HUES6 (cell line): ENCODE measurements around the gene RAPGEF4.

Source experiments
- H3K27ac ChIP-seq: 2 replicates; pipeline ENCODE4 v1.7.0; 2013; ENCODE audit warnings: low read depth, mild to moderate bottlenecking, low read length, inconsistent platforms
- H3K27me3 ChIP-seq: 2 replicates; pipeline ENCODE4 v1.6.1; 2013; ENCODE audit warnings: low read length; ENCODE audit not compliant: control insufficient read depth, insufficient read depth
- H3K36me3 ChIP-seq: 2 replicates; pipeline ENCODE4 v1.6.1; 2013; ENCODE audit warnings: low read length; ENCODE audit not compliant: control insufficient read depth, insufficient read depth
- H3K4me1 ChIP-seq: 2 replicates; pipeline ENCODE4 v1.6.1; 2013; ENCODE audit warnings: low read length; ENCODE audit not compliant: control insufficient read depth, insufficient read depth
- H3K4me3 ChIP-seq: 2 replicates; pipeline ENCODE4 v1.5.1; 2013; ENCODE audit warnings: low read depth, low read length
- H3K9ac ChIP-seq: one replicate; pipeline ENCODE4 v1.6.1; 2013; ENCODE audit warnings: mild to moderate bottlenecking, low read length
- H3K9me3 ChIP-seq: 2 replicates; pipeline ENCODE4 v1.6.1; 2013; ENCODE audit warnings: low read depth, low read length; ENCODE audit not compliant: control insufficient read depth, insufficient read depth

Gene RAPGEF4

DNA sequence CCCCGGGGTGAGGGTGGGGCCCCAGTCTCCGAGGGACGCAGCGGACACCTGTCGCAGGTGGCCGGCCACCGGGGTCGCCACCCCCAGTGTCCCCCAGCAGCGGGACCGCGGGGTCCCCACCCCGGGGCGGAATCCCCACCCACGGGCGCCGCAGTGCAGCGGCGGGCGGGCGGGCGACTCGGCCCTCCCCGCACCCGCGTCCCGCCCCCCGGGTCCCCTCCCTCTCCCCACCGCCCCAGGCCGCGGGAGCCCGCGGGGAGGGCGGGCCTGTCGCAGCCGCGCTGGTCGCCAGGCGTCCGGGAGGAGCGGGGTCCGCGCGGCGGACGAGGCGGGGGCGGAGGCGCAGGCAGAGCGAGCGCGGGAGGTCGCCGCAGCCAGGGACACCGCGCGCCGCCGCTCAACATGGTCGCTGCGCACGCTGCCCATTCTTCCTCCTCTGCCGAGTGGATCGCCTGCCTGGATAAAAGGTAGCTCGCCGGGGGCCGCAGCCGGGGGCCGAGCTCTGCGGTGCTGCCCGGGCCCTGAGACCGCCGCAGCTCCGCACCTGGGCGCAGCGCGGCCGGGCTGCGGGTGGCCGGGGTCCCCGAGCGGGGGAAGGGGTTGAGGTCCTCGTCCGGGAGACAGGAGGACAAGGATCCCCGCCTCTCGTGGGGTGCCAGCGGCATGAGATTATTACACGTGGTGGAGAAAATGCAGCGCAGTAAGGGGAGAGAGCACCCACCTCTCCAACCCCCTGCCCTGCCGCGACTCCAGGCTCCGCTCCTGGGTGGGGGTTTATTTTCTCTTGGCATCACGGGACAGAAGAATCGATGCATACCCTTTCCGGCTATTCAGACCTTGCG, at the start of gene RAPGEF4:
RAPGEF4 (plus strand) TSS at position 264 of the 842 bp plus-strand sequence; CDS start at position 403, 139 bp downstream.
- Histone ChIP-seq H3K4me3 (peak within 1 kb of the TSS; percentile 70), H3K27me3 (peaks cover 46% of the 10 kb centered on the region), H3K27ac (no peak within 1 kb of the TSS), H3K9me3 (no peaks in the 10 kb centered on the region), H3K4me1 (0 out of 2 replicates have a peak, but pooled peaks cover 7% of the 10 kb centered on the region), H3K9ac (peak within 1 kb of the TSS; percentile 42), H3K36me3 (no peaks in the 10 kb centered on the region)

- Histone ChIP-seq H3K36me3 (no peaks in the 10 kb centered on the region), H3K27me3 (no peaks in the 10 kb centered on the region), H3K27ac (no peak overlapping the region), H3K4me3 (no peak overlapping the region), H3K9me3 (peaks cover 10% of the 10 kb centered on the region; the same call in 1 of the 2 replicates), H3K9ac (no peak overlapping the region), H3K4me1 (no peaks in the 10 kb centered on the region)
Observed at GRCh38 chr2:172693037-172693436, 42.6 kb upstream of the RAPGEF4 start.

GRCh38 chr2:172693529-172694455, 41.9 kb upstream of the RAPGEF4 start:
- Histone ChIP-seq H3K4me3 (no peak overlapping the region), H3K4me1 (no peaks in the 10 kb centered on the region; the same call in 1 of the 2 replicates), H3K9me3 (0 out of 2 replicates have a peak, but pooled peaks cover 3% of the 10 kb centered on the region), H3K9ac (no peak overlapping the region), H3K27ac (no peak overlapping the region), H3K27me3 (no peaks in the 10 kb centered on the region), H3K36me3 (no peaks in the 10 kb centered on the region)

GRCh38 chr2:172697296-172697695, 38.3 kb upstream of the RAPGEF4 start:
- no peaks in the 10 kb centered on the region for H3K36me3 ChIP-seq
- no peak overlapping the region for H3K9ac ChIP-seq
- H3K4me1 ChIP-seq: no peaks in the 10 kb centered on the region; the same call in 1 of the 2 replicates
- no peak overlapping the region for H3K4me3 ChIP-seq
- H3K27ac ChIP-seq: no peak overlapping the region
- H3K27me3 ChIP-seq: no peaks in the 10 kb centered on the region
- peaks cover 14% of the 10 kb centered on the region for H3K9me3 ChIP-seq

DNA sequence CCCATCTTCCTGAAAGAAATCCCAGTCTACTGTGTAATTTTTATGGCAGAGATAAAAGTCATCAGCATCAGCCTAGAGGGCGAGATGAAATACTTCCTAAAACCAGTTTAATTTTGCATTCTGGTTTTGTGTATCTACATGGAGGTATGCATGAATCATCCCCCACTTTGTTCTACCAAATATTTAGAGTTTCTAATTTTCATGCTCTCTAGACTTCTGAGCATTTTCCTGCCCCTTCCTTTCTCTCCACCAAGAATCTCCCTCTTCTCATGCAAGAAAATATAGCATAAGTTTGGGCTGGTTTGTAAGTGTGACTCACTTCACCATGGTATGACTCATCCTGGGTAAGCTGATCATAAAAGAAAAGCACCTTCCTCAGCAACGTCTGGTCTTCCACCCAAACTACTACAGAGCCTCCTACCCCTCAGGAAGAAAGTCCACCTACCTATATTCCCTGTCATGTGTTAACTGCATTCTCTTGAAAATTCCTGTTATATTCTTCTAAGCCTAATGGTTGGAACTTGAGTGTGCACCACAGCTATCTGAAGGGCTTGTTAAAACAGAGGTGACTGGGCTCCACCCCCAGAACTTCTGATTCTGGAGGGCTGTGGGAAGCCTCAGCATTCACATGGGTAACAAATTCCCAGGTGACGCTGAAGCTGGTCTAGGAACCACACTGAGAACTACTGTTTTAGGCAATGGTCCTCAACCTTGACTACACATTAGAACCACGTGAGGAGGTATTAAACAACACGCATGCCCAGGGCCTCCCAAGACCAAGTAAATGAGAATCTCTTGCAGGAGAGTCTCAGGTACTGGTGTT, 37.4 kb upstream of the RAPGEF4 start:
- H3K9me3 ChIP-seq: peaks cover 14% of the 10 kb centered on the region
- no peak overlapping the region for H3K27ac ChIP-seq
- H3K9ac ChIP-seq: no peak overlapping the region
- no peaks in the 10 kb centered on the region for H3K36me3 ChIP-seq
- H3K27me3 ChIP-seq: no peaks in the 10 kb centered on the region
- H3K4me3 ChIP-seq: no peak overlapping the region
- no peaks in the 10 kb centered on the region; the same call in 1 of the 2 replicates for H3K4me1 ChIP-seq

DNA sequence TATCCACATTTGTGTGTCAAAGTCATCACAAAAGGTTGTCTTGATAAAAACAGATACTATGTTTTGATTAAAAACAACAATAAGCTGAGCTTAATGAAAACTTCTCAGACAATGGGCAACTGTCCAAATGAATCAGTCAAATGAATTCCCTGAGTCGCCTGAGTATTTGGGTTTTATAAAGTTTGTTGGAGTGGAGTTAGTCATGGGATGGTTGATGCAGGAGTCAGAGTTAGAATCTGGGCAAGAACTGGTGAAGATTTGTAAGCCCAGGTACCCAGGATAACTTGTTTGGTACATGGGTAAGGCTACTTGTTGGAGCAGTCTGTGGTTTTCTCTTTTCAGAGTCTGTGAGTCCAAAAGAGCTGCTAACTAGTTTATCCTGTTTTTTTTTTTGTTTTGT, 34.4 kb upstream of the RAPGEF4 start:
- Histone ChIP-seq H3K4me1 (no peaks in the 10 kb centered on the region; the same call in 1 of the 2 replicates), H3K27ac (no peak overlapping the region), H3K4me3 (no peak overlapping the region), H3K36me3 (no peaks in the 10 kb centered on the region), H3K27me3 (no peaks in the 10 kb centered on the region), H3K9ac (no peak overlapping the region), H3K9me3 (peaks cover 11% of the 10 kb centered on the region)

GRCh38 chr2:172702451-172702850, 33.2 kb upstream of the RAPGEF4 start:
- no peak overlapping the region for H3K27ac ChIP-seq
- H3K9me3 ChIP-seq: peaks cover 11% of the 10 kb centered on the region
- H3K27me3 ChIP-seq: no peaks in the 10 kb centered on the region
- H3K36me3 ChIP-seq: no peaks in the 10 kb centered on the region
- no peak overlapping the region for H3K9ac ChIP-seq
- no peaks in the 10 kb centered on the region; the same call in 1 of the 2 replicates for H3K4me1 ChIP-seq
- H3K4me3 ChIP-seq: no peak overlapping the region

GRCh38 chr2:172704072-172704936, 31.3 kb upstream of the RAPGEF4 start:
- no peaks in the 10 kb centered on the region for H3K4me1 ChIP-seq
- no peaks in the 10 kb centered on the region for H3K36me3 ChIP-seq
- peaks cover 11% of the 10 kb centered on the region for H3K9me3 ChIP-seq
- no peak overlapping the region for H3K27ac ChIP-seq
- H3K27me3 ChIP-seq: no peaks in the 10 kb centered on the region
- no peak overlapping the region for H3K9ac ChIP-seq
- H3K4me3 ChIP-seq: no peak overlapping the region

DNA sequence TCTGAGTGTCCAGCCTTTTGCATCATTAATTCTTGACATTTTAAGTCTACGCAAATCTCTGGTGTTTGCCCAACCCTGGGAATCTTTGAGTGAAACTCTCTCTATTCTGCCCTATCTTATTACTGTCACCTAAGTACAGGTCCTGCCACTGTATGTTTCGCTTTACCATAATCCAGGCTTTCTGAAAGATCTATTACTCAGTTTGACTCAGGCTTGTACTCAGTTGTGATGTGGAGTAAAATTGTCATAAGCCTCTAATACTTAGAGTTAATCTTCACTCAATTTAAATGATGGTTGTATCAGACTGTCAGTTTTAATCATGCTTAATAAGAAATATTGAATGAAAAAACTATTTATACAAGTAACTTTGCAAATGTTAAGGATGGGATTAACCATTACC, 30.3 kb upstream of the RAPGEF4 start:
- H3K36me3 ChIP-seq: no peaks in the 10 kb centered on the region
- H3K9me3 ChIP-seq: peaks cover 10% of the 10 kb centered on the region

GRCh38 chr2:172708247-172708646, 27.4 kb upstream of the RAPGEF4 start:
- Histone ChIP-seq H3K4me1 (no peaks in the 10 kb centered on the region), H3K9ac (no peak overlapping the region), H3K4me3 (no peak overlapping the region), H3K36me3 (no peaks in the 10 kb centered on the region), H3K27me3 (no peaks in the 10 kb centered on the region), H3K27ac (no peak overlapping the region), H3K9me3 (peaks cover 3% of the 10 kb centered on the region)

More for the DNA sequence above, 30.3 kb upstream of the RAPGEF4 start:
- Histone ChIP-seq H3K27me3 (no peaks in the 10 kb centered on the region), H3K4me1 (no peaks in the 10 kb centered on the region), H3K27ac (no peak overlapping the region), H3K4me3 (no peak overlapping the region), H3K9ac (no peak overlapping the region)
